ENCODE results near the gene RBL2.
"Not testable (repeated sequence)": the region's sequence is repeated elsewhere in the genome, so short reads cannot be mapped to it uniquely, and the experiment has no call there.

Gene RBL2

DNA sequence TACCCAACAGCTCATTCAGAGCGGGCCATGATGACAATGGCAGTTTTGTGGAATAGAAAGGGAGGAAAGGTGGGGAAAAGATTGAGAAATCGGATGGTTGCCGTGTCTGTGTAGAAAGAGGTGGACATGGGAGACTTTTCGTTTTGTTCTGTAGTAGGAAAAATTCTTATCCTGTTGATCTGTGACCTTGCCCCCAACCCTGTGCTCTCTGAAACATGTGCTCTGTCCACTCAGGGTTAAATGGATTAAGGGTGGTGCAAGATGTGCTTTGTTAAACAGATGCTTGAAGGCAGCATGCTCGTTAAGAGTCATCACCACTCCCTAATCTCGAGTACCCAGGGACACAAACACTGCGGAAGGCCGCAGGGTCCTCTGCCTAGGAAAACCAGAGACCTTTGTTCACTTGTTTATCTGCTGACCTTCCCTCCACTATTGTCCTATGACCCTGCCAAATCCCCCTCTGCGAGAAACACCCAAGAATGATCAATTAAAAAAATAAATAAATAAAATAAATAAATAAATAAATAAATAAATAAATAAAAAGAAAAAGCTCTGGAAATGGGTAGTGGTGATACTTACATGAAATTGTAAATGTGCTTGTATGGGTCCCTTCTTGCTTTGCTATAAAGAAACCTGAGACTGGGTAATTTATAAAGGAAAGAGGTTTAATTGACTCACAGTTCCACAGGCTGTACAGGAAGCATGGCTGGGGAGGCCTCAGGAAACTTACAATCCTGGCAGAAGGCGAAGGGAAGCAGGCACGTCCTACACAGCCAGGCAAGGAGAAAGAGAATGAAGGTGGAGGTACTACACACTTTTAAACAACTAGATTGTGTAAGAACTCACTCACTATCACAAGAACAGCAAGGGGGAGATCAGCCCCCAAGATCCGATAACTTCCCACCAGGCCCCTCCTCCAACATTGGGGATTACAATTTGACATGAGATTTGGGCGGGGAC is 105.8 kb downstream of the RBL2 start:
- H3K36me3 Mint-ChIP-seq (ENCODE audit: insufficient read depth); H3K9me3 Mint-ChIP-seq; H3K4me3 Mint-ChIP-seq; ATAC-seq (replicated peaks); H3K27me3 Mint-ChIP-seq; DNase-seq: not testable (repeated sequence)
- Mint-ChIP-seq H3K27ac (peak overlapping the region in 1 of 2 donors; percentile 45), H3K4me1 (ENCODE audit: low read depth in 2 of 2) (peaks cover 23 to 37% of the 10 kb centered on the region in 2 donors)

Measured in effector memory CD8-positive, alpha-beta T cell (primary cell).